GM12875 (cell line): ENCODE results near the gene RBM34.
"Not testable (repeated sequence)": the region's sequence is repeated elsewhere in the genome, so short reads cannot be mapped to it uniquely, and the experiment has no call there.

Experiments used
- H3K4me3 ChIP-seq: one replicate; pipeline ENCODE4 v1.5.1; 2011; ENCODE audit warnings: low read depth, low read length, control low read depth
- TF ChIP-seq, protein P1 (sequence below): IDR thresholded peaks from 2 replicates; pipeline ENCODE4 v1.5.1; 2011; ENCODE audit warnings: low read depth, mild to moderate bottlenecking, control low read depth, inconsistent platforms, low read length, moderate library complexity, borderline replicate concordance; ENCODE audit not compliant: insufficient read depth

The RBM34 gene

GRCh38 chr1:235098991-235099390 lies 62.1 kb downstream of the RBM34 start:
- TF ChIP-seq, protein P1, sequence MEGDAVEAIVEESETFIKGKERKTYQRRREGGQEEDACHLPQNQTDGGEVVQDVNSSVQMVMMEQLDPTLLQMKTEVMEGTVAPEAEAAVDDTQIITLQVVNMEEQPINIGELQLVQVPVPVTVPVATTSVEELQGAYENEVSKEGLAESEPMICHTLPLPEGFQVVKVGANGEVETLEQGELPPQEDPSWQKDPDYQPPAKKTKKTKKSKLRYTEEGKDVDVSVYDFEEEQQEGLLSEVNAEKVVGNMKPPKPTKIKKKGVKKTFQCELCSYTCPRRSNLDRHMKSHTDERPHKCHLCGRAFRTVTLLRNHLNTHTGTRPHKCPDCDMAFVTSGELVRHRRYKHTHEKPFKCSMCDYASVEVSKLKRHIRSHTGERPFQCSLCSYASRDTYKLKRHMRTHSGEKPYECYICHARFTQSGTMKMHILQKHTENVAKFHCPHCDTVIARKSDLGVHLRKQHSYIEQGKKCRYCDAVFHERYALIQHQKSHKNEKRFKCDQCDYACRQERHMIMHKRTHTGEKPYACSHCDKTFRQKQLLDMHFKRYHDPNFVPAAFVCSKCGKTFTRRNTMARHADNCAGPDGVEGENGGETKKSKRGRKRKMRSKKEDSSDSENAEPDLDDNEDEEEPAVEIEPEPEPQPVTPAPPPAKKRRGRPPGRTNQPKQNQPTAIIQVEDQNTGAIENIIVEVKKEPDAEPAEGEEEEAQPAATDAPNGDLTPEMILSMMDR = no peak
- no peak overlapping the region for H3K4me3 ChIP-seq

DNA sequence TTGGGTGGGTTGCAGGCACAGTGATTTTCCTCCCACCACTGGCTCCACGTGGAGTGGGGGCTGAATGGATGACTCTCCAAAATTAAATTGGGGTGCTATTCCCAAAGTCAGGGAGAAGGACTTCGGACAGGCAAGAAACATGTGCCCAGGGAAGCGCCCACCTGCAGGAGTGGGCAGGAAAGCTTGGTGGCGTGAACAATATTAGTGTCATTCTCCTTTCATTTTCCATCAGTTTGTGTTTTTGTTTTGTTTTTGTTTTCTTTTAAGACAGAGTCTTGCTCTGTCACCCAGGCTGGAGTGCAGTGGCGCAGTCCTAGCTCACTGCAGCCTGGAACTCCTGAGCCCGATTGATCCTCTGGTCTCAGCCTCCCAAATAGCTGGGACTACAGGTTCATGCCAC lies 62.5 kb downstream of the RBM34 start:
- TF ChIP-seq, protein P1 = no peak
- no peak overlapping the region for H3K4me3 ChIP-seq

- not testable (repeated sequence) for H3K4me3 ChIP-seq
Measured at GRCh38 chr1:235097501-235097900, 63.5 kb downstream of the RBM34 start.

DNA sequence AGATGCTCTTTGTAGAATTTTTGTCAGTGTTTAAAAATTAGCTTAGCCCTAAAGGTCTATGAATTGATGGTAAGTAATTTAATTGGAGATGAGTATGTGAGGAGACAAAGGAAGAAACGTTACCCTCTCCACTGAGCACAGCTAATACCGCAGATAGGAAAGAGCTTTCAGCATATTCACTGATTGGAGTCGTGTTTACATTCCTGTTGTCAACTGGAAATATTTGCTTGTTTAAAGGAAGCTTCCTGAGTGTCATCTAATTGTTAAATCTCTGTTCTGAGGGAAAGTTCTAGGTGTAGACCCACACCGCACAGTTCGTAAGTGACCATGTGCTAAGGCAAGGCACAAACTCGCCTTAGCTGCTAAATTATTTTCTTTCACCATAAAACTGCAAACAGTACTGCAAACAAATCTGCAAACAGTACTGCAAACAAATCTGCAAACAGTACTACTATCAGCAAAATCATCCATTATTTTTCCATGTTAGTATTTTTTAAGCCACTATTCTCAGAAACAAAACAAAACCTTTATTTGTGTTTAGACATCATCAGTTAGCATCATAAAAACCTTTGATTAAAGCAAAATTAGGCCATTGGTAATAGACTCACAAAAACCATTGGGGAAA lies 65.0 kb downstream of the RBM34 start:
- H3K4me3 ChIP-seq = no peak overlapping the region
- TF ChIP-seq, protein P1 = no peak

DNA sequence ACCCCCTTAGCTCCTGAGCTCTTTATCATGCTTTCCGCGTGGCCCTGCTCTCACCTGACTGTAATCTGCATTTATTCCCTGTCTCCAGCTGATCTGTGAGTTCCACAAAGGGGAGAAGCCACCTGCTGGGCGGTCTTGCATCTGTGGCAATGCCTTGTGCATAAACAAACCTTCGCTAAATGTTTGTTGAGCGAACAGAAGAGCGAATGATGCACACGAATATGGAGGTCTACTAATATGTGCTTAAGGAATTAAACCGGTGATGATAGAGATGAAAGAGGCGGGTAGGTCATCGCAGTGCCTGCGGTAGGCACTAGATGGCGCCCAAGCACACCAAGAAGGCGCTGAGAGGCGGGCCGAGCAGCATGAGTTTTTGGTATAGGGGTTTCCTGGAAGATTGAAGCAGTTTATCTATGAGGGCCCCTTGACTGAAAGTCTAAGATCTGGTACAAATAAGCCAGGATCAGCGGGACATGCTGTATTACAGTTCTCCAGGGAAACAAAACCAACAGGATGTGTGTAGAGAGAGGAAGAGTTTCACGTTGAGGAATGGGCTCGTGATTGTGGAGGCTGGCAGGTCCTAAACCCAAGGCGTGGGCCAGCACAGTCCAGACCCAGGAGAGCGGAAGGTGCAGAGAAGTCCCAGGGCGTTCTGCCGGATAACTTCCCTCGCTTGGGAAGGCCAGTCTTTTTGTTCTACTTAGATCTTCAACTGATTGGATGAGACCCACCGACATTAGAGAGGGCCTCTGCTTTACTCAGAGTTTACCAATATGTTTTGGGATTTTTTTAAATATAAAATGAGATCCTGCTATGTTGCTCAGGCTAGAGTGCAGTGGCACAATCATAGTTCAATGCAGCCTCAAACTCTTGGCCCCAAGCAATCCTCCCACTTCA lies 67.1 kb downstream of the RBM34 start:
- no peak overlapping the region for H3K4me3 ChIP-seq
- TF ChIP-seq, protein P1 = peak; percentile 87

DNA sequence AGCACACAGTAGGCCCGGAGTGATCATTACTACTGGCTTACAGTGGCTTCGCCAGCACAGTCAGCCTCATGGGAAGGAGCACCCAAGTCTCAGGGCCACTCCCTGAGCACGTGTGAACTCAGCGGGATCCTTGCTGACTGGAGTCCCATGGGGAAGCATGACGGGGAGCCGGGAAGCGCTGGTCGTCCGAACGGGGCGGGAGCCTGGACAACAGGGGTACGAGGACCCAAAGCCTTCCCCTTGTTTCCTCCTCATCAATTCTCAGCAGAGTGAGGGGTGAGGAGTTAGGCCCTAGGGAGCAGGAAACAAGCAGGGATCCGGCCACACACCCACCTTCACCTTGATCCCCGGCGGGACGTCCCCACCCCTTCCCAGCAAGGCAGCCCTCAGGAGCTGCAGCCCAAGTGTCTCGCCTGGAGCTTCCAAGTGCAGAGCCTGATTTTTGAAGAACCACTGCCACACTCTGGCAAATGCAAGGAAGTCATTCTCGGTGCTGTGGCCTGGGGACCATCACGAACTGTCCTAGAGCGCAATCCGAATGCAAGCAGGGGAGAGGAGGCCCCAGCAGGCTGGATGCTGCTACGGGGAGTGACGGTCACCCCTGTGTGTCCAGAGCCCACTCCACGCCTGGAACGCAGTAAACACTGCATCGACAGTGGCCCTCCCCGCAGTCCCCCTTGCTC lies 67.9 kb downstream of the RBM34 start:
- TF ChIP-seq, protein P1 = no peak

GRCh38 chr1:235092415-235092814 lies 68.6 kb downstream of the RBM34 start:
- H3K4me3 ChIP-seq = not testable (repeated sequence)

More for the DNA sequence above, 67.9 kb downstream of the RBM34 start:
- H3K4me3 ChIP-seq = no peak overlapping the region

DNA sequence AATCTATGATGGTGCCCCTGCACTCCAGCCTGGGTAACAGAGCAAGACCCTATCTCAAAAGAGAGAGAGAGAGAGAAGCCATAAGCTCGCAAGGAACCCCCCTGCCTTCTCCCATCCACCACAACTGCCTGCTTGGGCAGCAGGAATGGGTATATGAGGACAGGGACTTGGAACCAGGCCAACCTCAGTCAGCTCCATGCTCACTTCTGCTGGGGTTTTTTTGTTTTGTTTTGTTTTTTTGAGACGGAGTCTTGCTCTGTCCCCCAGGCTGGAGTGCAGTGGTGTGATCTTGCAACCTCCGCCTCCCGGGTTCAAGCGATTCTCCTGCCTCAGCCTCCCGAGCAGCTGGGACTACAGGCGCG lies 69.0 kb downstream of the RBM34 start:
- H3K4me3 ChIP-seq = not testable (repeated sequence)

DNA sequence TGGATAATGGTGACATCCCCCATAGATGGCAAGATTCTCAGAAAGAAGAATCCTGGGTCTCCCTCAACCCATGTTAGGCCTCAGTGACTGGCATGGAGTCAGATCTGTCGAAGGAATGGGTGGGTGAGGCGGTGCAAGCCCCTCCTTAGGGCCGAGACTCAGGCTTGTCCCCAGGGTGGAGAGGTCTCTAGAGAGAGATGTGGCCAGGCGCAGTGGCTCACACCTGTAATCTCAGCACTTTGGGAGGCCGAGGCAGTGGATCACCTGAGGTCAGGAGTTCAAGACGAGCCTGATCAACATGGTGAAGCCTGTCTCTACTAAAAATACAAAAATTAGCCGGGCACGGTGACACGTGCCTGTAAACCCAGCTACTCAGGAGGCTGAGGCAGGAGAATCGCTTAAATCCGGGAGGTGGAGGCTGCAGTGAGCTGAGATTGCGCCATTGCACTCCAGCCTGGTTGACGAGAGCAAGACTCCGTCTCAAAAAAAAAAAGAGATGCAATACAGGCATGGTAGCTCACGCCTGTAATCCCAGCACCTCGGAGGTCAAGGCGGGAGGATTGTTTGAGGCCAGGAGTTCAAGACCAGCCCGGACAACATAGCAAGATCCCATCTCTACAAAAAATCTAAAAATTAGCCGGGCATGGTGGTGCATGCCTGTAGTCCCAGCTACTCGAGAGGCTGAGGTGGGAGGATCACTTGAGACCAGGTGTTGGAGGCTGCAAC lies 69.6 kb downstream of the RBM34 start:
- not testable (repeated sequence) for H3K4me3 ChIP-seq
